ENCODE data around the gene CRADD. TPM values are rescaled to one million over a fixed set of nuclear protein-coding genes. Genes with fewer than 3 reads are reported as not detected.

The CRADD gene
- total and polyA plus RNA-seq, 2 of the 4 experiments (the other 2 are of a cell fraction) = 11.1 to 14.0 TPM

- Histone ChIP-seq H3K4me2 (ENCODE audit: low read depth, low read length) (peak overlapping the region; percentile 80), H3K79me1 (ENCODE audit: low read depth in 1 of 2, low read length in 2 of 2) (peaks cover 3 to 19% of the 10 kb centered on the region in 2 experiments; a peak in 3 of 4 replicates), H3K23ac (ENCODE audit: low read depth, low read length) (peak overlapping the region; percentile 36; the same call in 1 of the 2 replicates), H3K4ac (ENCODE audit: low read depth, low read length) (peak overlapping the region; percentile 75), H3K18ac (ENCODE audit: low read depth, low read length) (peak overlapping the region; percentile 81), H2BK5ac (ENCODE audit: low read depth, low read length, poor library complexity, severe bottlenecking) (peak overlapping the region; percentile 81), H2BK20ac (ENCODE audit: low read depth, low read length) (peak overlapping the region; percentile 75; the same call in 1 of the 2 replicates), H2AK9ac (replicated peaks; ENCODE audit: low read depth, low read length, poor library complexity) (no peak overlapping the region), H3K9me3 (ENCODE audit: control insufficient read depth, insufficient read depth, low read length) (no peaks in the 10 kb centered on the region), H2AK5ac (ENCODE audit: low read depth, low read length) (peak overlapping the region; percentile 65), H3K9me1 (ENCODE audit: insufficient read depth, low read length) (peaks cover 14% of the 10 kb centered on the region), H2BK120ac (ENCODE audit: low read depth, low read length) (peak overlapping the region; percentile 76; the same call in 1 of the 2 replicates), H3K36me3 (ENCODE audit: control insufficient read depth, insufficient read depth, low read length) (no peaks in the 10 kb centered on the region), H3K56ac (ENCODE audit: extremely low read depth, insufficient read depth, low read length) (no peak overlapping the region), H2AFZ (replicated peaks; ENCODE audit: low read length, poor library complexity) (peak overlapping the region; percentile 17), H4K8ac (ENCODE audit: low read depth in 2 of 2, low read length in 2 of 2) (peak overlapping the region; percentile 57 to 75; a peak in 3 of 4 replicates), H3K4me3 (ENCODE audit: insufficient read depth, low read depth, low read length) (no peak overlapping the region), H3K27me3 (ENCODE audit: control insufficient read depth, insufficient read depth, low read length) (no peaks in the 10 kb centered on the region), H4K20me1 (ENCODE audit: insufficient read depth, low read length) (no peaks in the 10 kb centered on the region), H3K4me1 (ENCODE audit: control insufficient read depth, insufficient read depth, low read length) (peaks cover 12% of the 10 kb centered on the region), H3K27ac (ENCODE audit: insufficient read depth, low read length) (peak overlapping the region; percentile 85; the same call in 1 of the 2 replicates), H3K9ac (ENCODE audit: low read depth, low read length) (peak overlapping the region; percentile 45), H4K91ac (ENCODE audit: insufficient read depth, low read depth, low read length) (peak overlapping the region; percentile 42; the same call in 1 of the 2 replicates), H2BK15ac (ENCODE audit: low read depth, low read length) (peak overlapping the region; percentile 73; the same call in 2 of the 3 replicates), H3K14ac (replicated peaks; ENCODE audit: low read depth, low read length) (peak overlapping the region; percentile 56; the same call in 1 of the 2 replicates), H4K5ac (ENCODE audit: low read depth, low read length) (peak overlapping the region; percentile 86)
- WGBS, 2 experiments (ENCODE audit: extremely low coverage in 2 of 2, insufficient read length in 1 of 2) = no CpG with 5 or more reads among the region's 4 CpGs
- no peak for TF ChIP-seq MXI1 (IDR thresholded peaks at IDR 0.05; ENCODE audit: borderline replicate concordance, low read depth, low read length)
- no peak for TF ChIP-seq POLR2A (IDR thresholded peaks at IDR 0.05; ENCODE audit: low read depth, low read length)
- TF ChIP-seq FOS (IDR thresholded peaks at IDR 0.05; ENCODE audit: low read depth, low read length) = no peak
- no peak for TF ChIP-seq RFX5 (IDR thresholded peaks at IDR 0.05; ENCODE audit: low read depth, low read length)
- TF ChIP-seq ELK1 (IDR thresholded peaks at IDR 0.05; ENCODE audit: borderline replicate concordance, low read depth, low read length) = no peak
- TF ChIP-seq USF2 (IDR thresholded peaks at IDR 0.05; ENCODE audit: low read depth, low read length) = no peak
- TF ChIP-seq CEBPB (IDR thresholded peaks at IDR 0.05; ENCODE audit: low read depth, low read length) = no peak
- no peak for TF ChIP-seq CTCF (conservative IDR thresholded peaks at IDR 0.05; ENCODE audit: low read depth, low read length)
- no peak for TF ChIP-seq MAZ (IDR thresholded peaks at IDR 0.05; ENCODE audit: borderline replicate concordance, low read depth, low read length)
- TF ChIP-seq SMC3 (IDR thresholded peaks at IDR 0.05; ENCODE audit: low read depth, low read length) = no peak
- TF ChIP-seq CHD1 (IDR thresholded peaks at IDR 0.05; ENCODE audit: low read depth, low read length) = no peak
- TF ChIP-seq BHLHE40 (IDR thresholded peaks at IDR 0.05; ENCODE audit: low read depth, low read length) = no peak
- TF ChIP-seq NFE2L2 (IDR thresholded peaks at IDR 0.05; ENCODE audit: low read depth, low read length) = no peak
- no peak for TF ChIP-seq MAFK (IDR thresholded peaks at IDR 0.05; ENCODE audit: low read depth, low read length)
- no peak for TF ChIP-seq RCOR1 (IDR thresholded peaks at IDR 0.05; ENCODE audit: insufficient replicate concordance, low read length)
- TF ChIP-seq RAD21 (IDR thresholded peaks at IDR 0.05; ENCODE audit: low read length) = no peak
- in situ Hi-C loops (cut with MboI; ENCODE audit: low sequenced_read_pairs) = no loop called here
- peak; percentile 85 for ATAC-seq (ENCODE audit: low read depth)
- intact Hi-C loops (cut with micrococcal nuclease) = no loop called here
- dilution Hi-C loops (cut with HindIII; ENCODE audit: low sequenced_read_pairs, unreplicated experiment) = no loop called here
- POLR2A ChIA-PET (ENCODE audit: unreplicated experiment) = no interaction called here
- peak; percentile 73 for DNase-seq
- CTCF ChIA-PET = interaction anchor here (0.6 to 1.5 kb wide), 8 partner anchors 11 to 301 kb away, joined by 3 to 5 read pairs (median 4); no protein-coding TSS in a partner anchor
- no TSS peak for BruUV-seq (replicated peaks)
Observed at GRCh38 chr12:93803424-93803807, 126.2 kb downstream of the CRADD start.

All from IMR-90 (cell line).